Measurements from ENCODE around the gene MYNN.

The MYNN gene

DNA sequence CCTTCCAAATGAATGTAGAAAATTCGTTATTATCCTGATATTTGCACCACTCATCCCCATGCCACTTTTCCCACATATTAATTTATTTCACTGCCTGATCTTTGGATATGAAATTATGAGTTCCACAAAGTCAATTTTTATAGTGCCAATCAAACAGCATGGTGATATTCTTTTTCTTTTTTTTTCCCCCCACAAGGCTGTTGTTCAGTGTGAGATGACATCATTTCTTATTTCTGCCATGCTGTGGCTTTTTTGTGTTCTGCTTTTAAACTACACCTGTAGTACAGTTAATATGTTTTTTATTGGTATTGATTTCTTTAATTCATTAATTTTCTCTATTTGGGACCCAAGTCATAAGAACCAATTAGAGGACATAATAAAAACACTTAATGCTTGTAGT is 14.6 kb downstream of the MYNN start:
- ChIA-PET CTCF (no interaction called here), POLR2A (ENCODE audit: low non-redundant PET) (no interaction called here)
- no peak for DNase-seq (ENCODE audit: low spot score)
- no peak overlapping the region for H3K27ac ChIP-seq
- TF ChIP-seq, protein P1, sequence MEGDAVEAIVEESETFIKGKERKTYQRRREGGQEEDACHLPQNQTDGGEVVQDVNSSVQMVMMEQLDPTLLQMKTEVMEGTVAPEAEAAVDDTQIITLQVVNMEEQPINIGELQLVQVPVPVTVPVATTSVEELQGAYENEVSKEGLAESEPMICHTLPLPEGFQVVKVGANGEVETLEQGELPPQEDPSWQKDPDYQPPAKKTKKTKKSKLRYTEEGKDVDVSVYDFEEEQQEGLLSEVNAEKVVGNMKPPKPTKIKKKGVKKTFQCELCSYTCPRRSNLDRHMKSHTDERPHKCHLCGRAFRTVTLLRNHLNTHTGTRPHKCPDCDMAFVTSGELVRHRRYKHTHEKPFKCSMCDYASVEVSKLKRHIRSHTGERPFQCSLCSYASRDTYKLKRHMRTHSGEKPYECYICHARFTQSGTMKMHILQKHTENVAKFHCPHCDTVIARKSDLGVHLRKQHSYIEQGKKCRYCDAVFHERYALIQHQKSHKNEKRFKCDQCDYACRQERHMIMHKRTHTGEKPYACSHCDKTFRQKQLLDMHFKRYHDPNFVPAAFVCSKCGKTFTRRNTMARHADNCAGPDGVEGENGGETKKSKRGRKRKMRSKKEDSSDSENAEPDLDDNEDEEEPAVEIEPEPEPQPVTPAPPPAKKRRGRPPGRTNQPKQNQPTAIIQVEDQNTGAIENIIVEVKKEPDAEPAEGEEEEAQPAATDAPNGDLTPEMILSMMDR (conservative IDR thresholded peaks at IDR 0.05; ENCODE audit: low read depth): no peak

DNA sequence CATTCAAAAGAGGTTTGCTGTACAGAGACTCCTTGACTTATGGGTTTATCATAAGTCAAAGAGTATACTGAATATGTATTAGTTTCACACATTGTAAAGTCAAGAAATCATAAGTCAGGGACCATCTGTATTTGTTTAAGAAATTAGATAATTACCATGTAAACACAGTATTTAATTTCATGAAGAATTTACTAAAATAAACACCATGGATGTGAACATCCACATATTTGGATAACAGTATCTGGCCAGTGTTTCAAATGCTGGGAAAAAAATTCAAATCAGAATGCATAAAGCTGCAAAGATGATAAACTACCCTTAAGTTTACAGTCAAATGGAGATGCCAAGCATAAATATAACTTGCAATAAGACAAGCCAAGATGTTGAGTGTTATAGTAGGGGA is 17.0 kb downstream of the MYNN start:
- no peak for DNase-seq (ENCODE audit: low spot score)
- CTCF ChIA-PET: no interaction called here
- POLR2A ChIA-PET (ENCODE audit: low non-redundant PET): no interaction called here
- H3K27ac ChIP-seq: no peak overlapping the region
- TF ChIP-seq, protein P1 (conservative IDR thresholded peaks at IDR 0.05; ENCODE audit: low read depth): no peak

- ChIA-PET CTCF (interaction anchor here (0.6 kb wide), 1 partner anchor 89 kb away, joined by 3 read pairs; no protein-coding TSS in a partner anchor), POLR2A (ENCODE audit: low non-redundant PET) (no interaction called here)
- no peak for DNase-seq (ENCODE audit: low spot score)
- TF ChIP-seq, protein P1 (conservative IDR thresholded peaks at IDR 0.05; ENCODE audit: low read depth): no peak
- no peak overlapping the region for H3K27ac ChIP-seq
These were observed 17.7 kb downstream of the MYNN start for GRCh38 chr3:169790687-169791429.

DNA sequence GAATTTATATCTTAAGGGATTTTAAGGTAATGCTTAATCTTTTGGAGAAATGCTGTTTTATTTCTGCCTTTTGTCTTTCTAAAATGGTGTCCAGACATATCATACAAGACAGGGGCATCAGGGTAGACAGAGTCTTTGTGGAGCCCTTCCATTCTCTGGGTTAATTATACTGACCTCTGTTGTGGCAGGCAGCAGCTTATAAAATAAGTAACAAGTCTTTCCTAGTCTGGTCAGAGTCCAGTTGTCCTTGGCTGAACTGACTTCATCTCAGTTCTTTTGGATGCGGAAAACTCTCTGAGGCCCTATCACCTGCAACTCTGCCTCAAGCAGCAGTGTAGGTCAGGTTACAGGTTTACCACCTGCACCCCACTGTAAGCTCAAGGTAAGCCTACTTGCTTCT is 19.2 kb downstream of the MYNN start:
- POLR2A ChIA-PET (ENCODE audit: low non-redundant PET): interaction anchor here (0.6 kb wide), 1 partner anchor 15 kb away, joined by 3 read pairs; no protein-coding TSS in a partner anchor

DNA sequence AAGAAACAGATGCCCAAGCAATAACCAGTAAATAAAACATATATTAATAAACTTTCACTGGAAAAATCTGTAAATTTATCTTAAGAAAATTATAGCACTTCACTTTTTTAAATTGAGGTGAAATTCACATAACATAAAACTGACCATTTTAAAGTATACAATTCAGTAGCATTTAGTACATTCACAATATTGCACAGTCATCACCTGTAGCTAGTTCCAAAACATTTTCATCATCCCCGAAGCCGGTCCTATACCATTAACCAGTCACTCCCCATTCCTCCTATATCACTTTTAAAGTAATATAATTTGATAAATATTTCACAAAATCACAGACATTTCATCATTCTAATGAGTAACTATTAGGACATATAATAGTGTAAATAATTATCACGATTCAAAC is 31.5 kb downstream of the MYNN start:
- ChIA-PET POLR2A (ENCODE audit: low non-redundant PET) (no interaction called here), CTCF (no interaction called here)
- DNase-seq (ENCODE audit: low spot score): no peak
- TF ChIP-seq, protein P1 (conservative IDR thresholded peaks at IDR 0.05; ENCODE audit: low read depth): no peak
- no peak overlapping the region for H3K27ac ChIP-seq

More for the DNA sequence above, 19.2 kb downstream of the MYNN start:
- TF ChIP-seq, protein P1 (conservative IDR thresholded peaks at IDR 0.05; ENCODE audit: low read depth): no peak
- CTCF ChIA-PET: no interaction called here
- no peak for DNase-seq (ENCODE audit: low spot score)
- no peak overlapping the region for H3K27ac ChIP-seq

- TF ChIP-seq, protein P1 (conservative IDR thresholded peaks at IDR 0.05; ENCODE audit: low read depth): no peak
- ChIA-PET POLR2A (ENCODE audit: low non-redundant PET) (interaction anchor here (0.6 kb wide), 1 partner anchor 37 kb away, joined by 6 read pairs; no protein-coding TSS in a partner anchor), CTCF (no interaction called here)
- no peak for DNase-seq (ENCODE audit: low spot score)
- H3K27ac ChIP-seq: no peak overlapping the region
These were observed 36.1 kb downstream of the MYNN start for GRCh38 chr3:169809230-169809795.
